Panc1 (cell line): ENCODE results near the gene STK35. TPM values are rescaled to one million over a fixed set of nuclear protein-coding genes. Genes with fewer than 3 reads are reported as not detected.
A peak's percentile ranks its signal among the peaks of the same experiment; 100 is the strongest.

Experiments
- ATAC-seq: fragments of 200-7000 bp; cut with Tn5 transposase; 2 replicates; pipeline ENCODE4 v1.9.1; 2020; ENCODE audit warnings: mild to moderate bottlenecking, moderate library complexity
- BruUV-seq: library from RNA; stranded (reverse); fragments of 400-500 nt; replicated peaks from 2 replicates; lab custom pipeline; 2021; lab: Mats Ljungman, UMichigan
- CTCF ChIA-PET: fragments of 300-600 bp; sonication (Branson Sonifier 250); formaldehyde crosslinking; loops from one replicate; lab custom pipeline; 2022; ENCODE audit warnings: antibody characterized with exemption; lab: Charles Lee
- POLR2A ChIA-PET: fragments of 300-600 bp; sonication (Branson Sonifier 250); formaldehyde crosslinking; loops from one replicate; lab custom pipeline; 2022; ENCODE audit warnings: antibody characterized with exemption; lab: Charles Lee
- DNase-seq: peaks from one replicate; pipeline ENCODE4 v3.0.0-alpha.2; 2010; ENCODE audit warnings: low read depth, low spot score
- H3K27ac ChIP-seq: 2 replicates; pipeline ENCODE4 v1.5.1; 2011; ENCODE audit warnings: mild to moderate bottlenecking, low read length, inconsistent platforms
- H3K27me3 ChIP-seq: fragments of 200-500 bp; sonication (Bioruptor generic); 2 replicates; pipeline ENCODE4 v1.6.0; 2014; ENCODE audit warnings: low read length, inconsistent platforms; ENCODE audit not compliant: control insufficient read depth, insufficient read depth
- H3K36me3 ChIP-seq: fragments of 200-500 bp; sonication (Bioruptor generic); 2 replicates; pipeline ENCODE4 v1.5.1; 2014; ENCODE audit warnings: inconsistent platforms, mild to moderate bottlenecking, low read length, moderate library complexity; ENCODE audit not compliant: control insufficient read depth, insufficient read depth
- H3K4me1 ChIP-seq: 2 replicates; pipeline ENCODE4 v1.5.1; 2011; ENCODE audit warnings: inconsistent platforms, mild to moderate bottlenecking, low read length, moderate library complexity; ENCODE audit not compliant: control insufficient read depth, insufficient read depth
- H3K4me3 ChIP-seq, 2 experiments: 2 replicates each; pipeline ENCODE4 v1.5.1; 2011 to 2012; ENCODE audit warnings: low read depth in 2 of 2, low read length in 2 of 2, mild to moderate bottlenecking in 2 of 2, inconsistent platforms in 1 of 2, moderate library complexity in 1 of 2
- H3K9me3 ChIP-seq: fragments of 200-500 bp; sonication (Bioruptor generic); 2 replicates; pipeline ENCODE4 v1.5.1; 2014; ENCODE audit warnings: low read depth, mild to moderate bottlenecking, inconsistent platforms, low read length, moderate library complexity; ENCODE audit not compliant: control insufficient read depth, insufficient read depth
- CTCF ChIP-seq: fragments of 450-650 bp; IDR thresholded peaks from 2 replicates; pipeline ENCODE4 v1.5.1; 2017; ENCODE audit warnings: mild to moderate bottlenecking
- POLR2AphosphoS5 ChIP-seq: IDR thresholded peaks from 2 replicates; pipeline ENCODE4 v1.6.1; 2012; ENCODE audit warnings: mild to moderate bottlenecking, low read depth, low read length, moderate library complexity
- REST ChIP-seq, 2 experiments: IDR thresholded peaks; 2 replicates each; pipeline ENCODE4 v1.6.1; 2011 to 2012; ENCODE audit warnings: low read depth in 2 of 2, control low read depth in 1 of 2, low read length in 1 of 2, mild to moderate bottlenecking in 1 of 2, moderate library complexity in 1 of 2; ENCODE audit not compliant: insufficient read depth in 1 of 2
- SIN3A ChIP-seq: IDR thresholded peaks from 2 replicates; pipeline ENCODE4 v1.6.1; 2012; ENCODE audit warnings: low read depth, mild to moderate bottlenecking, low read length, moderate library complexity, borderline replicate concordance; ENCODE audit not compliant: insufficient read depth
- TCF7L2 ChIP-seq: IDR thresholded peaks from 2 replicates; pipeline ENCODE4 v1.6.1; 2011; ENCODE audit warnings: mild to moderate bottlenecking, low read depth, low read length, inconsistent platforms
- in situ Hi-C: cut with HindIII; loops from 2 replicates; pipeline ENCODE4 v1.10.0; 2016; ENCODE audit warnings: low sequenced_read_pairs, low pct_unique_long_range_greater_than_20kb
- intact Hi-C: fragments of 100-400 bp; cut with micrococcal nuclease; formaldehyde crosslinking; loops from one replicate; pipeline ENCODE4 v1.10.0; 2022; ENCODE audit not compliant: unreplicated experiment
- total RNA-seq: library from RNA; stranded (reverse); gene quantifications from one replicate; pipeline ENCODE4 v1.2.1, GENCODE V29; 2021; ENCODE audit not compliant: unreplicated experiment

Gene STK35
- total RNA-seq, 1 experiment from 2014 or later: 27.6 TPM

DNA sequence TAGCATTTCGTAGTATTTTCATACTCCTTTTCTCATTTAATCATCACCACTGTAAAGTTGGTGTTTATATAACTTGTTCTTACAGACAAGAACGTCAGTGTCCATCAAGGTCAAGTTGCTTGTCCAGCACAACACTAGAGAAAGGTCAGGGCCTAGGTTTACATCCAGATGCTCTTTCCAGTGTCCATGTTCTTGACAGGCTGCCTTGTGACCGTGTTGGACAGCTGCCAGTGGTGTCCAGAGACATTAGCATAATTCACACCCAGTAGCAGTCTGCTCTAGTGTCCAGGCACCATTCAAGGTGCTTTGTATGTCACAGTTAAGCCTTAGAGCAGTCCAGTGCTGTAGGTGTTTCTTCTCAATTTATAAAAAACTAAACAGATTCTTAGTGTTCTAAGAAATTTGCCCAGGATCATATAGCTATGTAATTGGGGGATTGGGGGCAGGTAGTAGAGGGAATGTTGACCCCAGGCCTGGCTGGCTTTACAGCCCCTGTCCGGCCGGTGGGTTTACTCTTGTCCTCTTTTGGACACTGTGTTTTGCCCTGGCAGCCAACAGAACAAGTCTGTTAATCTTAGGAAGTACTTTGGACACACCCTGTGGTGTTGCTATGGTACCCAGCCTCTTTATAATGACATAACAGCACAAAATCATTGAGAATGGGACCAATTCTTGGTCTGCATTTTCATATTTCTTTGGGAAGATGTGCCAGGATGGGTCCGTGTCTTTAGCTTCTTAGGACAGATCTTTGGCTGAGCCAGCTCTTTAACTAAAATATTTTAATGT is 8.0 kb downstream of the STK35 start:
- no TSS peak for BruUV-seq
- in situ Hi-C loops (no loop called here), intact Hi-C loops (no loop called here)
- POLR2A ChIA-PET: no interaction called here
- no peak overlapping the region for H3K27ac ChIP-seq
- no peak overlapping the region for H3K4me3 ChIP-seq
- 0 out of 2 replicates have a peak, but pooled peaks have one; percentile 29 for ATAC-seq
- no peak for DNase-seq
- no peaks in the 10 kb centered on the region for H3K27me3 ChIP-seq
- no peaks in the 10 kb centered on the region for H3K9me3 ChIP-seq
- peaks cover 12% of the 10 kb centered on the region for H3K36me3 ChIP-seq
- no peak for TF ChIP-seq POLR2AphosphoS5
- no peak for TF ChIP-seq REST (IDR thresholded peaks at IDR 0.05; ENCODE audit: insufficient read depth in 1 of 2, low read depth in 2 of 2, low read length in 1 of 2)
- no peak for TF ChIP-seq CTCF
- no peak for TF ChIP-seq SIN3A
- no peak for TF ChIP-seq TCF7L2
- CTCF ChIA-PET: no interaction called here
- H3K4me1 ChIP-seq: peaks cover 8% of the 10 kb centered on the region

DNA sequence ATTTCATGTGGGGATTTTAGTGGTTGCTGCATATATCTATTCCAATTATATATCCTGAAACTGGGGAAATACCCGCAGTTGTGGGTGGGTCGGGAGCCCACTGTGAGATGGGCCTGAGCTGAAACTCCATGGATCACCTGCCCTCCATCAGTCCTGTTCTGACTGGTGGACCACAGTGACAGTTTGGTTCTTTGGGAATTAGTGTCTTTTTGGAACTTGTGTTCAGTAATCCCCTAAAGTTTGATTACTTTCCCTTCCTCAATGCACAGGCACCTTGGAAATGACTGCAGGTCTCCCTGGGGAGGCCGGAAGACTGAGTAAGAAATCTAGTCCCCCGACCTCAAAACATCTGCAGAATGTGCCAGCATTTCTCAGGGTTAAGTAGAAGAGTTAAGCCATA is 11.3 kb downstream of the STK35 start:
- no peak overlapping the region for H3K27ac ChIP-seq
- POLR2A ChIA-PET: interaction anchor here (0.8 kb wide), 1 partner anchor 15 kb away, joined by 3 read pairs; no protein-coding TSS in a partner anchor
- H3K36me3 ChIP-seq: no peaks in the 10 kb centered on the region
- no TSS peak for BruUV-seq
- CTCF ChIA-PET: no interaction called here
- ATAC-seq (no peak), DNase-seq (no peak)
- TF ChIP-seq CTCF (no peak), SIN3A (no peak), REST (IDR thresholded peaks at IDR 0.05; ENCODE audit: insufficient read depth in 1 of 2, low read depth in 2 of 2, low read length in 1 of 2) (no peak), POLR2AphosphoS5 (no peak), TCF7L2 (no peak)
- intact Hi-C loops: no loop called here
- no peaks in the 10 kb centered on the region for H3K4me1 ChIP-seq
- in situ Hi-C loops: no loop called here
- H3K4me3 ChIP-seq: no peak overlapping the region
- H3K9me3 ChIP-seq: no peaks in the 10 kb centered on the region
- no peaks in the 10 kb centered on the region for H3K27me3 ChIP-seq
